ENCODE data around the gene ZER1.
A peak's percentile ranks its signal among the peaks of the same experiment; 100 is the strongest.

The ZER1 gene

GRCh38 chr9:128689293-128689774 lies 82.4 kb downstream of the ZER1 start:
- no peak for DNase-seq

GRCh38 chr9:128688501-128689292 lies 83.0 kb downstream of the ZER1 start, which contains the start of gene SET:
Gene SET, plus strand, starts transcription at chr9:128689222. Its CDS starts 361 bp downstream, at chr9:128689583.
- peak; percentile 85 for DNase-seq

GRCh38 chr9:128687453-128687852 lies 84.3 kb downstream of the ZER1 start:
- no peak for DNase-seq

- DNase-seq: no peak
Observed at GRCh38 chr9:128685636-128686489, 85.9 kb downstream of the ZER1 start.

GRCh38 chr9:128684325-128685199 lies 87.2 kb downstream of the ZER1 start:
- DNase-seq: no peak

- DNase-seq: no peak
Observed at GRCh38 chr9:128684065-128684324, 87.7 kb downstream of the ZER1 start.

GRCh38 chr9:128683340-128684064 lies 88.2 kb downstream of the ZER1 start:
- DNase-seq: no peak
